ENCODE measurements around the gene ANXA10. TPM values are rescaled to one million over a fixed set of nuclear protein-coding genes. Genes with fewer than 3 reads are reported as not detected.

Gene ANXA10
- total RNA-seq, 1 experiment from 2014 or later, result 0.47 TPM

- Histone ChIP-seq H3F3A (ENCODE audit: low read length, unreplicated experiment) (peaks cover 4% of the 10 kb centered on the region), H3K4me3 (ENCODE audit: low read length) (no peak overlapping the region), H3K27ac (ENCODE audit: low read length) (peak overlapping the region; percentile 93), H3K9ac (ENCODE audit: low read length) (peak overlapping the region; percentile 35; the same call in 1 of the 2 replicates), H3K9me2 (replicated peaks; ENCODE audit: low read length) (no peaks in the 10 kb centered on the region), H3K4me1 (ENCODE audit: insufficient read depth, low read length) (peaks cover 35% of the 10 kb centered on the region), H3K79me2 (ENCODE audit: low read length) (no peaks in the 10 kb centered on the region), H2AFZ (ENCODE audit: low read length) (peak overlapping the region; percentile 69), H3K36me3 (ENCODE audit: low read depth, low read length) (no peaks in the 10 kb centered on the region), H4K20me1 (ENCODE audit: low read length) (no peaks in the 10 kb centered on the region), H3K9me3 (ENCODE audit: low read length) (no peaks in the 10 kb centered on the region), H3K27me3 (ENCODE audit: low read length) (no peaks in the 10 kb centered on the region), H3K4me2 (ENCODE audit: low read length) (peak overlapping the region; percentile 58)
- DNase-seq, result peak; percentile 72
- TF ChIP-seq EZH2phosphoT487 (IDR thresholded peaks at IDR 0.05; ENCODE audit: borderline replicate concordance, low read length), result no peak
- no peak for TF ChIP-seq EZH2 (IDR thresholded peaks at IDR 0.05; ENCODE audit: low read length, unreplicated experiment)
- TF ChIP-seq, protein P1, sequence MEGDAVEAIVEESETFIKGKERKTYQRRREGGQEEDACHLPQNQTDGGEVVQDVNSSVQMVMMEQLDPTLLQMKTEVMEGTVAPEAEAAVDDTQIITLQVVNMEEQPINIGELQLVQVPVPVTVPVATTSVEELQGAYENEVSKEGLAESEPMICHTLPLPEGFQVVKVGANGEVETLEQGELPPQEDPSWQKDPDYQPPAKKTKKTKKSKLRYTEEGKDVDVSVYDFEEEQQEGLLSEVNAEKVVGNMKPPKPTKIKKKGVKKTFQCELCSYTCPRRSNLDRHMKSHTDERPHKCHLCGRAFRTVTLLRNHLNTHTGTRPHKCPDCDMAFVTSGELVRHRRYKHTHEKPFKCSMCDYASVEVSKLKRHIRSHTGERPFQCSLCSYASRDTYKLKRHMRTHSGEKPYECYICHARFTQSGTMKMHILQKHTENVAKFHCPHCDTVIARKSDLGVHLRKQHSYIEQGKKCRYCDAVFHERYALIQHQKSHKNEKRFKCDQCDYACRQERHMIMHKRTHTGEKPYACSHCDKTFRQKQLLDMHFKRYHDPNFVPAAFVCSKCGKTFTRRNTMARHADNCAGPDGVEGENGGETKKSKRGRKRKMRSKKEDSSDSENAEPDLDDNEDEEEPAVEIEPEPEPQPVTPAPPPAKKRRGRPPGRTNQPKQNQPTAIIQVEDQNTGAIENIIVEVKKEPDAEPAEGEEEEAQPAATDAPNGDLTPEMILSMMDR (conservative IDR thresholded peaks at IDR 0.05; ENCODE audit: low read depth, low read length), result no peak
- peak; percentile 90 for ATAC-seq
- no TSS peak for BruUV-seq (replicated peaks)
- intact Hi-C loops (cut with micrococcal nuclease), result loop anchor here (2.0 kb wide), 1 partner anchor 25 kb away; no protein-coding TSS in a partner anchor
- ChIA-PET POLR2A (ENCODE audit: unreplicated experiment) (no interaction called here), CTCF (no interaction called here)
Observed at GRCh38 chr4:168124008-168124641, 31.8 kb downstream of the ANXA10 start.

GRCh38 chr4:168126952-168127351, 34.6 kb downstream of the ANXA10 start:
- CTCF ChIA-PET, result no interaction called here
- H3K27ac ChIP-seq (ENCODE audit: low read length), result no peak overlapping the region
- DNase-seq (no peak), ATAC-seq (no peak)
- no peaks in the 10 kb centered on the region for H4K20me1 ChIP-seq (ENCODE audit: low read length)
- TF ChIP-seq, protein P1 (conservative IDR thresholded peaks at IDR 0.05; ENCODE audit: low read depth, low read length), result no peak
- H3K4me2 ChIP-seq (ENCODE audit: low read length), result no peak overlapping the region
- H3F3A ChIP-seq (ENCODE audit: low read length, unreplicated experiment), result peaks cover 4% of the 10 kb centered on the region
- H3K27me3 ChIP-seq (ENCODE audit: low read length), result no peaks in the 10 kb centered on the region
- no peaks in the 10 kb centered on the region for H3K9me3 ChIP-seq (ENCODE audit: low read length)
- H3K79me2 ChIP-seq (ENCODE audit: low read length), result no peaks in the 10 kb centered on the region
- H3K4me3 ChIP-seq (ENCODE audit: low read length), result no peak overlapping the region
- intact Hi-C loops (cut with micrococcal nuclease), result no loop called here
- no peak overlapping the region for H2AFZ ChIP-seq (ENCODE audit: low read length)
- H3K9ac ChIP-seq (ENCODE audit: low read length), result no peak overlapping the region
- POLR2A ChIA-PET (ENCODE audit: unreplicated experiment), result no interaction called here
- peaks cover 40% of the 10 kb centered on the region for H3K4me1 ChIP-seq (ENCODE audit: insufficient read depth, low read length)
- no peaks in the 10 kb centered on the region for H3K9me2 ChIP-seq (replicated peaks; ENCODE audit: low read length)
- H3K36me3 ChIP-seq (ENCODE audit: low read depth, low read length), result no peaks in the 10 kb centered on the region
- no TSS peak for BruUV-seq (replicated peaks)

DNA sequence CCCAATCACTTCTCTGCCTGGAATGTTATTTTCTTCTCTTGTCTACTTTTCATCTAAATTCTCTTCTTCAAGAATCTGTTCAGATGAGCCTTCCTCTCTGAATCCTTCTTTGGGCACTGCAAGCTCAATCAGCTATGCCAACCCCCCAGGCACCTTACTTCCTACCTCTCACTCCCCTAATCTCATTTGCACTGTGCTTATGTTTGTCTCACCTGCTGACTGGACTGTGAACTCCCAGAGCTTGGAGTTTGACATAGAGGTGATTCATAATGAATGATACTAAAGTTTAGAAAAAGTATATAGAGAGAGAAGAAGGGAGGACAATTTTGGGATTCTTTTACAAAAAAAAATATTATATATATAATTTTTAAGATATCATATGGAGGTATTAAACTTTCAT, 36.3 kb downstream of the ANXA10 start:
- DNase-seq (peak; percentile 38), ATAC-seq (peak; percentile 36)
- no TSS peak for BruUV-seq (replicated peaks)
- Histone ChIP-seq H3K27me3 (ENCODE audit: low read length) (no peaks in the 10 kb centered on the region), H3F3A (ENCODE audit: low read length, unreplicated experiment) (peaks cover 4% of the 10 kb centered on the region), H3K9me2 (replicated peaks; ENCODE audit: low read length) (no peaks in the 10 kb centered on the region), H2AFZ (ENCODE audit: low read length) (no peak overlapping the region), H3K9me3 (ENCODE audit: low read length) (no peaks in the 10 kb centered on the region), H3K4me3 (ENCODE audit: low read length) (no peak overlapping the region), H4K20me1 (ENCODE audit: low read length) (no peaks in the 10 kb centered on the region), H3K4me2 (ENCODE audit: low read length) (no peak overlapping the region), H3K79me2 (ENCODE audit: low read length) (no peaks in the 10 kb centered on the region), H3K36me3 (ENCODE audit: low read depth, low read length) (no peaks in the 10 kb centered on the region), H3K27ac (ENCODE audit: low read length) (peak overlapping the region; percentile 32), H3K9ac (ENCODE audit: low read length) (no peak overlapping the region), H3K4me1 (ENCODE audit: insufficient read depth, low read length) (peaks cover 46% of the 10 kb centered on the region)
- intact Hi-C loops (cut with micrococcal nuclease), result no loop called here
- CTCF ChIA-PET, result no interaction called here
- POLR2A ChIA-PET (ENCODE audit: unreplicated experiment), result interaction anchor here (0.6 kb wide), 1 partner anchor 10 kb away, joined by 3 read pairs; no protein-coding TSS in a partner anchor
- TF ChIP-seq, protein P1 (conservative IDR thresholded peaks at IDR 0.05; ENCODE audit: low read depth, low read length), result no peak
- no peak for TF ChIP-seq EZH2 (IDR thresholded peaks at IDR 0.05; ENCODE audit: low read length, unreplicated experiment)
- TF ChIP-seq EZH2phosphoT487 (IDR thresholded peaks at IDR 0.05; ENCODE audit: borderline replicate concordance, low read length), result no peak

Data from PC-3 (cell line).